ENCODE measurements around the gene CHMP4A. TPM values are rescaled to one million over a fixed set of nuclear protein-coding genes. Genes with fewer than 3 reads are reported as not detected.

Gene CHMP4A
- total and polyA plus RNA-seq, 9 of the 15 experiments (the other 6 are each of a cell fraction or from before 2014, with no cell fraction given) = 28.8 to 104 (median 52.7) TPM

- TF ChIP-seq, protein P1, sequence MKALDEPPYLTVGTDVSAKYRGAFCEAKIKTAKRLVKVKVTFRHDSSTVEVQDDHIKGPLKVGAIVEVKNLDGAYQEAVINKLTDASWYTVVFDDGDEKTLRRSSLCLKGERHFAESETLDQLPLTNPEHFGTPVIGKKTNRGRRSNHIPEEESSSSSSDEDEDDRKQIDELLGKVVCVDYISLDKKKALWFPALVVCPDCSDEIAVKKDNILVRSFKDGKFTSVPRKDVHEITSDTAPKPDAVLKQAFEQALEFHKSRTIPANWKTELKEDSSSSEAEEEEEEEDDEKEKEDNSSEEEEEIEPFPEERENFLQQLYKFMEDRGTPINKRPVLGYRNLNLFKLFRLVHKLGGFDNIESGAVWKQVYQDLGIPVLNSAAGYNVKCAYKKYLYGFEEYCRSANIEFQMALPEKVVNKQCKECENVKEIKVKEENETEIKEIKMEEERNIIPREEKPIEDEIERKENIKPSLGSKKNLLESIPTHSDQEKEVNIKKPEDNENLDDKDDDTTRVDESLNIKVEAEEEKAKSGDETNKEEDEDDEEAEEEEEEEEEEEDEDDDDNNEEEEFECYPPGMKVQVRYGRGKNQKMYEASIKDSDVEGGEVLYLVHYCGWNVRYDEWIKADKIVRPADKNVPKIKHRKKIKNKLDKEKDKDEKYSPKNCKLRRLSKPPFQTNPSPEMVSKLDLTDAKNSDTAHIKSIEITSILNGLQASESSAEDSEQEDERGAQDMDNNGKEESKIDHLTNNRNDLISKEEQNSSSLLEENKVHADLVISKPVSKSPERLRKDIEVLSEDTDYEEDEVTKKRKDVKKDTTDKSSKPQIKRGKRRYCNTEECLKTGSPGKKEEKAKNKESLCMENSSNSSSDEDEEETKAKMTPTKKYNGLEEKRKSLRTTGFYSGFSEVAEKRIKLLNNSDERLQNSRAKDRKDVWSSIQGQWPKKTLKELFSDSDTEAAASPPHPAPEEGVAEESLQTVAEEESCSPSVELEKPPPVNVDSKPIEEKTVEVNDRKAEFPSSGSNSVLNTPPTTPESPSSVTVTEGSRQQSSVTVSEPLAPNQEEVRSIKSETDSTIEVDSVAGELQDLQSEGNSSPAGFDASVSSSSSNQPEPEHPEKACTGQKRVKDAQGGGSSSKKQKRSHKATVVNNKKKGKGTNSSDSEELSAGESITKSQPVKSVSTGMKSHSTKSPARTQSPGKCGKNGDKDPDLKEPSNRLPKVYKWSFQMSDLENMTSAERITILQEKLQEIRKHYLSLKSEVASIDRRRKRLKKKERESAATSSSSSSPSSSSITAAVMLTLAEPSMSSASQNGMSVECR (CRISPR knock-in tag; IDR thresholded peaks at IDR 0.05) = peak; percentile 81; the same call in 1 of the 2 replicates
- TF ChIP-seq ZFX (CRISPR knock-in tag; IDR thresholded peaks at IDR 0.05) = peak; percentile 95
- TF ChIP-seq, protein P2, sequence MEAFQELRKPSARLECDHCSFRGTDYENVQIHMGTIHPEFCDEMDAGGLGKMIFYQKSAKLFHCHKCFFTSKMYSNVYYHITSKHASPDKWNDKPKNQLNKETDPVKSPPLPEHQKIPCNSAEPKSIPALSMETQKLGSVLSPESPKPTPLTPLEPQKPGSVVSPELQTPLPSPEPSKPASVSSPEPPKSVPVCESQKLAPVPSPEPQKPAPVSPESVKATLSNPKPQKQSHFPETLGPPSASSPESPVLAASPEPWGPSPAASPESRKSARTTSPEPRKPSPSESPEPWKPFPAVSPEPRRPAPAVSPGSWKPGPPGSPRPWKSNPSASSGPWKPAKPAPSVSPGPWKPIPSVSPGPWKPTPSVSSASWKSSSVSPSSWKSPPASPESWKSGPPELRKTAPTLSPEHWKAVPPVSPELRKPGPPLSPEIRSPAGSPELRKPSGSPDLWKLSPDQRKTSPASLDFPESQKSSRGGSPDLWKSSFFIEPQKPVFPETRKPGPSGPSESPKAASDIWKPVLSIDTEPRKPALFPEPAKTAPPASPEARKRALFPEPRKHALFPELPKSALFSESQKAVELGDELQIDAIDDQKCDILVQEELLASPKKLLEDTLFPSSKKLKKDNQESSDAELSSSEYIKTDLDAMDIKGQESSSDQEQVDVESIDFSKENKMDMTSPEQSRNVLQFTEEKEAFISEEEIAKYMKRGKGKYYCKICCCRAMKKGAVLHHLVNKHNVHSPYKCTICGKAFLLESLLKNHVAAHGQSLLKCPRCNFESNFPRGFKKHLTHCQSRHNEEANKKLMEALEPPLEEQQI (IDR thresholded peaks at IDR 0.05) = no peak
- peak; percentile 7; the same call in 1 of the 2 replicates for TF ChIP-seq TCF3 (CRISPR knock-in tag; IDR thresholded peaks at IDR 0.05)
- TF ChIP-seq, protein P3, sequence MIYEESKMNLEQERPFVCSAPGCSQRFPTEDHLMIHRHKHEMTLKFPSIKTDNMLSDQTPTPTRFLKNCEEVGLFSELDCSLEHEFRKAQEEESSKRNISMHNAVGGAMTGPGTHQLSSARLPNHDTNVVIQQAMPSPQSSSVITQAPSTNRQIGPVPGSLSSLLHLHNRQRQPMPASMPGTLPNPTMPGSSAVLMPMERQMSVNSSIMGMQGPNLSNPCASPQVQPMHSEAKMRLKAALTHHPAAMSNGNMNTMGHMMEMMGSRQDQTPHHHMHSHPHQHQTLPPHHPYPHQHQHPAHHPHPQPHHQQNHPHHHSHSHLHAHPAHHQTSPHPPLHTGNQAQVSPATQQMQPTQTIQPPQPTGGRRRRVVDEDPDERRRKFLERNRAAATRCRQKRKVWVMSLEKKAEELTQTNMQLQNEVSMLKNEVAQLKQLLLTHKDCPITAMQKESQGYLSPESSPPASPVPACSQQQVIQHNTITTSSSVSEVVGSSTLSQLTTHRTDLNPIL (CRISPR knock-in tag; IDR thresholded peaks at IDR 0.05) = no peak
- TF ChIP-seq ARNT (IDR thresholded peaks at IDR 0.05) = no peak
- no peak for TF ChIP-seq SAFB (IDR thresholded peaks at IDR 0.05; ENCODE audit: borderline replicate concordance, low read depth, low read length)
- TF ChIP-seq NCOA1 (IDR thresholded peaks at IDR 0.05; ENCODE audit: low read depth) = 0 out of 2 replicates have a peak, but pooled peaks have one; percentile 40
- peak; percentile 82; the same call in 1 of the 2 replicates for TF ChIP-seq RNF2 (IDR thresholded peaks at IDR 0.05)
- TF ChIP-seq ZSCAN32 (CRISPR knock-in tag; IDR thresholded peaks at IDR 0.05) = no peak
- TF ChIP-seq ILF3 (IDR thresholded peaks at IDR 0.05; ENCODE audit: borderline replicate concordance) = no peak
- TF ChIP-seq HIVEP1 (CRISPR knock-in tag; IDR thresholded peaks at IDR 0.05) = 0 out of 2 replicates have a peak, but pooled peaks have one; percentile 49
- TF ChIP-seq CXXC5 (CRISPR knock-in tag; IDR thresholded peaks at IDR 0.05) = peak; percentile 84
- TF ChIP-seq, protein P4, sequence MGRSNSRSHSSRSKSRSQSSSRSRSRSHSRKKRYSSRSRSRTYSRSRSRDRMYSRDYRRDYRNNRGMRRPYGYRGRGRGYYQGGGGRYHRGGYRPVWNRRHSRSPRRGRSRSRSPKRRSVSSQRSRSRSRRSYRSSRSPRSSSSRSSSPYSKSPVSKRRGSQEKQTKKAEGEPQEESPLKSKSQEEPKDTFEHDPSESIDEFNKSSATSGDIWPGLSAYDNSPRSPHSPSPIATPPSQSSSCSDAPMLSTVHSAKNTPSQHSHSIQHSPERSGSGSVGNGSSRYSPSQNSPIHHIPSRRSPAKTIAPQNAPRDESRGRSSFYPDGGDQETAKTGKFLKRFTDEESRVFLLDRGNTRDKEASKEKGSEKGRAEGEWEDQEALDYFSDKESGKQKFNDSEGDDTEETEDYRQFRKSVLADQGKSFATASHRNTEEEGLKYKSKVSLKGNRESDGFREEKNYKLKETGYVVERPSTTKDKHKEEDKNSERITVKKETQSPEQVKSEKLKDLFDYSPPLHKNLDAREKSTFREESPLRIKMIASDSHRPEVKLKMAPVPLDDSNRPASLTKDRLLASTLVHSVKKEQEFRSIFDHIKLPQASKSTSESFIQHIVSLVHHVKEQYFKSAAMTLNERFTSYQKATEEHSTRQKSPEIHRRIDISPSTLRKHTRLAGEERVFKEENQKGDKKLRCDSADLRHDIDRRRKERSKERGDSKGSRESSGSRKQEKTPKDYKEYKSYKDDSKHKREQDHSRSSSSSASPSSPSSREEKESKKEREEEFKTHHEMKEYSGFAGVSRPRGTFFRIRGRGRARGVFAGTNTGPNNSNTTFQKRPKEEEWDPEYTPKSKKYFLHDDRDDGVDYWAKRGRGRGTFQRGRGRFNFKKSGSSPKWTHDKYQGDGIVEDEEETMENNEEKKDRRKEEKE (IDR thresholded peaks at IDR 0.05; ENCODE audit: borderline replicate concordance in 1 of 2, control insufficient read depth in 1 of 2, low read depth in 2 of 2, low read length in 1 of 2) = no peak
- TF ChIP-seq ZNF232 (CRISPR knock-in tag; IDR thresholded peaks at IDR 0.05) = no peak; the same call in 1 of the 2 replicates
These were observed 17.9 kb downstream of the CHMP4A start, which contains the start of gene TM9SF1 (continued) for GRCh38 chr14:24195186-24196070.

All from K562 (cell line).